A204.1 (cell line): ENCODE data around the gene MOCS2.

Experiments
- FAIRE-seq: peaks from 2 replicates; lab custom pipeline; 2012; peaks lifted over from hg19 to GRCh38; lab: Jason Lieb, UNC

MOCS2 gene

GRCh38 chr5:53092242-53092641 is 17.3 kb downstream of the MOCS2 start:
- FAIRE-seq, result no peak

GRCh38 chr5:53091289-53091688 is 18.3 kb downstream of the MOCS2 start:
- FAIRE-seq, result no peak

GRCh38 chr5:53090229-53090628 is 19.3 kb downstream of the MOCS2 start:
- no peak for FAIRE-seq

GRCh38 chr5:53089481-53089991 is 20.0 kb downstream of the MOCS2 start:
- FAIRE-seq, result no peak

- no peak for FAIRE-seq
Measured at GRCh38 chr5:53087621-53088121, 21.9 kb downstream of the MOCS2 start.

GRCh38 chr5:53087171-53087570 is 22.4 kb downstream of the MOCS2 start:
- no peak for FAIRE-seq

GRCh38 chr5:53084546-53085255 is 24.9 kb downstream of the MOCS2 start:
- no peak for FAIRE-seq

GRCh38 chr5:53083927-53084326 is 25.6 kb downstream of the MOCS2 start:
- no peak for FAIRE-seq

GRCh38 chr5:53080271-53080670 is 29.3 kb downstream of the MOCS2 start:
- FAIRE-seq, result no peak

- no peak for FAIRE-seq
Measured at GRCh38 chr5:53076014-53076583, 33.5 kb downstream of the MOCS2 start.

GRCh38 chr5:53073348-53073747 is 36.2 kb downstream of the MOCS2 start:
- FAIRE-seq, result no peak

- FAIRE-seq, result no peak
Measured at GRCh38 chr5:53071738-53072137, 37.8 kb downstream of the MOCS2 start.

GRCh38 chr5:53071298-53071697 is 38.3 kb downstream of the MOCS2 start:
- no peak for FAIRE-seq

GRCh38 chr5:53069626-53070025 is 39.9 kb downstream of the MOCS2 start:
- FAIRE-seq, result no peak

GRCh38 chr5:53068291-53068836 is 41.2 kb downstream of the MOCS2 start:
- FAIRE-seq, result no peak

GRCh38 chr5:53067641-53068040 is 41.9 kb downstream of the MOCS2 start:
- no peak for FAIRE-seq

- FAIRE-seq, result no peak
Measured at GRCh38 chr5:53066088-53066487, 43.5 kb downstream of the MOCS2 start.

GRCh38 chr5:53063791-53064190 is 45.8 kb downstream of the MOCS2 start:
- no peak for FAIRE-seq

- no peak for FAIRE-seq
Measured at GRCh38 chr5:53063176-53063575, 46.4 kb downstream of the MOCS2 start.

GRCh38 chr5:53059281-53059680 is 50.3 kb downstream of the MOCS2 start:
- FAIRE-seq, result no peak

- FAIRE-seq, result no peak
Measured at GRCh38 chr5:53055365-53055764, 54.2 kb downstream of the MOCS2 start.

GRCh38 chr5:53053364-53053763 is 56.2 kb downstream of the MOCS2 start:
- no peak for FAIRE-seq

GRCh38 chr5:53052499-53052898 is 57.1 kb downstream of the MOCS2 start:
- no peak for FAIRE-seq

GRCh38 chr5:53048248-53048647 is 61.3 kb downstream of the MOCS2 start:
- FAIRE-seq, result no peak
